Measurements from ENCODE around the gene AUTS2. TPM values are rescaled to one million over a fixed set of nuclear protein-coding genes. Genes with fewer than 3 reads are reported as not detected.

The AUTS2 gene
- total RNA-seq, 1 experiment from 2014 or later: 4.6 TPM

DNA sequence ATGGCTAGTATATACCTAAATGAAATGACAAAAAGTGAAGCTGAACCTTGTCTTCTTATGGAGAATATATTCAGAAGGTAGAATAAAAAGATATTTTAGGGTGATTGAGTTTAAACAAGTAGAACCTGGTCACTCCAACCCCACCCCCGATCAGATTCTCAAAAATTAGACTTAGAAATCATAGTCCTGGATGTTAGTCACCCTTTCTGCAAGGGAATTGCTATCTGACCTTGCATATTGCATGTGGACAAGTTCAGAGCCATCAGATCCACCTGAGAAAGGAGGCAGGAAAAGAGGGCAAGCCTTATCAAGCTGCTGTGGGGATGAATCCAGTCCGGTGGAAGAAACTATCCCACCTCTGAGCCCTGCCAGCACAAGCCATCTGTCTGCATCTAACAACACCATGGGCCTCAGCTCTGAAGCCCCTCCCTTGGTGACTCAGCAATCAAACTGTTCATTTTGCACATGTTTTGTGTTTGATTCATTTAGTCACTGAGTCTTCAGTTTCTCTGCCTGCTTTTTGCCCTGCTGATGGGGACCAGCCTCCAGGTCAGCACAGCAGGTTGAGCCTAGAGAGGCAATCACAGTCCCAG lies 727.3 kb downstream of the AUTS2 start:
- DNase-seq (ENCODE audit: low read depth): peak; percentile 68

DNA sequence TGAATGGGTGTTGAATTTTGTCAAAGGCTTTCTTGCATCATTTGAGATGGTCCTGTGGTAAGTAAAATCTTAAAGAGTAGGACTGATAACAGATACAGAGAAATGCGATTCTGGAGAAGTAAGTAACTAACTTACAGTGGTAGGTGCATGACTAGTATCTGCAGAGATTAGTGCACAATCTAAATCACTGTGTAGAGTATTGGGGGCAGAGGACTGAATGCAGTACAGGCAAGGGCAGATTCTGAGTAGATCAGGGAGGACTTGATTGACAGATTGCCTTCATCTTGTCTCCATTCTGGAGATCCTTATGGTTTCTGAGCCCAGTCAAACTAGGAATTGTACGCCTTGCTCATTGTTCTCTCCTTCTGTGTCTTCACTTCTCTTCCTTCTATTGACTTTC lies 736.0 kb downstream of the AUTS2 start:
- no peak for DNase-seq (ENCODE audit: low read depth)

DNA sequence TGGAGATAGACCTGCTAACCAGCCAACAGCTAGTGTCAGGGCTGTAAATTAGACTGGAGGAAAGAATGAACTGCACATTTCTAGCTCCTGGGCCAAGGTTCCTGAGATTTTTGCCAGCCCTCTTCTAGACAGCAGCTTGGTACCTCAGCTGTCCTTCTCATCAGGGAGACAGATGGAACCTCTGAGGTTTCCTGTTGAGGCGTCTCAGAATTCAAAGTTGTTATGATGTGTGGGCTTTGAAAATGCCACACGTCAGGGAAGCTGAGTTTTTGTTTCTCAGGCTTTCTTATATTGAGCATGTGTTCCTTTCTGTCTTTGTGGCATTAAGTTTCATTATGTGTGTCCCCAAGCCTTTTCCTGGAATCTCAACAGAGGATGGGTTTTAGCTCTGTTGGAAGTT lies 736.6 kb downstream of the AUTS2 start:
- DNase-seq (ENCODE audit: low read depth): no peak

DNA sequence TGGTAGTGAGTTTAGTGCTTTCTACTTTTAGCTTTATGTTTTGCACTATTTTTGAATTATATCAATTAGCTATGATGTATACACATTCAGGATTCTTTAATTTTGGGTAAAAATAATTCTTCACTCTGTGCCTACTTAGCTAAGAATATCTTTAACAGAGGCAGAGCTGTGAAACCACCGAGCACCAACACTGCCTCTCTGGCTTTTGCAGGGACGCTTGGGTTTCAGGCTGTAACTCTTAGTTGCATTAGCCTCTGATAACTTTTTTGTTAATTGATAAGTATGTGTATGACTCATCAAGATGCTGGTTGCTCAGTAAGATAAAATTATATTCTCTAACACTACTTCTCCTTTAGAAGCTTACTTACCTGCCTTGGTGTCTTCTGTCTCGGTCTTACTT lies 738.3 kb downstream of the AUTS2 start:
- no peak for DNase-seq (ENCODE audit: low read depth)

DNA sequence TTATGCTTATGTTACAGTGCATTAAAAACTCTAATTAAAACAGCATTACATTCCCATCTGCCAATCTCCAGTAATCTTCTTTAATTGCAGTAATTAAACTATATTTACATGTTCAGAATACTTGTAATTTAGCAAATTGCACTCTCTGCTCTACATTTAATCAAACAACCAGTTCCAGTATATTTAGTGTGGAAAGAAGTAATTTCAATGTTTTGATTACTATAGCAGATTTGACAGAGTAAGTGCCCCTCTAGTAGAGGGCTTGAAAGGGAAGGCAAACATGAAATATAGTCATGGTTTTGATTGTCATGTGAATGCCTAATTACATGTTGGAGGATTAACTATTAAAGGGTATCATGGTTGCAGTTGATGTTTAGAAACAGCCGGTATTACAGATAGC lies 739.7 kb downstream of the AUTS2 start:
- DNase-seq (ENCODE audit: low read depth): no peak

DNA sequence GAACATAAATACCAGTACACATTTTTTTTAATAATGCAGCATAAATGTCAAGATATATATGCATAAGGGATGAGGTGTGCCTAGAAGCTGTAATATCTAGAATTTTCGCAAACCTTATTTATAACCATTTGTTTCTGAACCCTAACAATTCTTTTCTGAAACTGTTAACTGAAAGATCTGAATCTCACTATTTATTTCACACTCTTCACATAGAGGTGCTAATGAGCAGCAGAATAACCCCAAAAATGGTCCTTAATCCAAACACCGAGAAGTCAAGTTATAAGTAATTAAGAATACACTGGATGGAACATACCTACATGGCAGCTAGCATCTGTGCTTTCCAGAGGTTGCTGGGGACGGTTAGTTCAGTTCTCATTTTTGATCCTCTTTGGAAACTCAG lies 742.0 kb downstream of the AUTS2 start:
- DNase-seq (ENCODE audit: low read depth): no peak

DNA sequence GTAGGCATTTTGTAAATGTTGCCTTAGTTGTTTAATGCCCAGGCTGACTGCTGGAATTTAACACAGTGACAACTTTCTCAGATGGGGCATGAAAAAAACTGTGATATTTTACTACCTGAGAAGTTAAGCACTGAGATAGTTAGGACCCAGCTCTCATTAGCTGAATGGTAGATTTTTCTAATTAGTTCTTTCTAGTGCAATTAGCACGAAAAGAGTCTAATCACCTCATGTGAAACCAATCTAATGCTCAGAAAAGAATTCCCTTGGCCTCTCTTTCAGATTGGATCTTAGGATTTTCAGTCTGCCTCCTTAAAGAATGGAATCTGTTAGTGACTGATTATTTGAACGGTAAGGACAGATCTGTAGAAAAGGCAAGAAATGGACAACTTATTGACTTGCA lies 743.2 kb downstream of the AUTS2 start:
- DNase-seq (ENCODE audit: low read depth): no peak

DNA sequence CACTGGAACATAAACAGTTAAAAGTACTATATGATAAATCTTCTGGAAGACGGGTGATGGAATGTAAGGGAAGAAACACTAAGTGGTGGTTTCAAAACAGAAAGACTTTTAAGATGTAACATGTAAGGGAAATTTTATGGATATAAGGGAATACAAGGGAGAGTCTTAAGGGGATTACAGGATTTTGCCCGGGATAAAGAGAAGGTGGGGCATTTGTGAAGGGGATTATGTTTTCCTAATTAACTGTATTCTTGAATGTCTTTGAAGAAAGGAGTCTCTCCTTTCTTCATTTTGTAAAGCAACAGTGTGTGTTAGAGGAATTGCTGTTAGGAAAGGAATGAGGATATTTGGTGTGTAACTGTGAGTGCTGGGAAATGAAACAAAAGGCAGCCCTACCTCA lies 745.2 kb downstream of the AUTS2 start:
- no peak for DNase-seq (ENCODE audit: low read depth)

DNA sequence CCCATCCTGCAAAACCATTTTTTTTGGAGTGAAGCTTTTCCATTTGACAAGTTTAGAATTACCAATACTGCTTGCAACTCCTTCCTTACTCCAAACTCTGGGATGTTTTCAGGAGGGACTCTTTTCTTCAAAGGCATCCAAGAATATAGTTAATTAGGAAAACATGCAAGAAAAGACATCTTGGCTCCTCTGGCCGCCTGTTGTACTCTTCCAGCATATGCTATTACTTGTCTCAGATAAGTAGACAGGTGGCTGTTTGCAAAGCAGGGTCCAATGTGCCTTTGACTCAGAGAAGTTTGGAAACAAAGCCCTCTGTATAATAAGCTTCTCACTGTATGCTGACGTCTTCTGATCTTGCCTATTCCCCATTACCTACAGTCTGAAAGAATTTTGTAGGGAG lies 746.5 kb downstream of the AUTS2 start:
- no peak for DNase-seq (ENCODE audit: low read depth)

DNA sequence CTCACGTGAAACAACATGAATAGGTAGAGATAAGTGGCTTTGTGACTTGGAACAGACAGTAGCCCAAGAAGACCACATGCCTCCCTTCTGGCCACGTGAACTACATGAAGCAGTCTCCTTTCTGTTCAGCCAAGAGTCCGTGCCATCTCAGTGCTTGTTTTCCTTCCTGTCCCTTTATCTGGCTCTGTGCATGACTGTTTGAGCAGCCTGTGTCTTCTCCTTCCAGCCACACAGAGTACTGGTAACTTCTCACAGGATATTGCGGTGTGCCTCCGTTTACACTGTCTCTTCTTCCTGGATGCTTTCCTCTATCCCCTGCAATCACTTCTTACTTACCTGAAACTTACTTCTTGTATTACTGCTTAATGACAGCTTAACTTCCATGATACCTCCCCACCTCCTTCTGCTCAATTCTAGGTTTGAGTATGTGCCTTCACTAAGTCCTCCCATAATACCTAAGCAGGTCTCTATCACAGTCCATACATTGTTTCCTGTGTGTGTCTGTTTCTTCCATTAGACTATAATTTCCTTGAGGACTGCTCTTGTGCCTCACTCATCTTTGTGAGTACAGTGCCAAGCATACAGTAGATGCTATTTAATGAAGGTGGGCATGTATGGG lies 748.7 kb downstream of the AUTS2 start:
- DNase-seq (ENCODE audit: low read depth): no peak

DNA sequence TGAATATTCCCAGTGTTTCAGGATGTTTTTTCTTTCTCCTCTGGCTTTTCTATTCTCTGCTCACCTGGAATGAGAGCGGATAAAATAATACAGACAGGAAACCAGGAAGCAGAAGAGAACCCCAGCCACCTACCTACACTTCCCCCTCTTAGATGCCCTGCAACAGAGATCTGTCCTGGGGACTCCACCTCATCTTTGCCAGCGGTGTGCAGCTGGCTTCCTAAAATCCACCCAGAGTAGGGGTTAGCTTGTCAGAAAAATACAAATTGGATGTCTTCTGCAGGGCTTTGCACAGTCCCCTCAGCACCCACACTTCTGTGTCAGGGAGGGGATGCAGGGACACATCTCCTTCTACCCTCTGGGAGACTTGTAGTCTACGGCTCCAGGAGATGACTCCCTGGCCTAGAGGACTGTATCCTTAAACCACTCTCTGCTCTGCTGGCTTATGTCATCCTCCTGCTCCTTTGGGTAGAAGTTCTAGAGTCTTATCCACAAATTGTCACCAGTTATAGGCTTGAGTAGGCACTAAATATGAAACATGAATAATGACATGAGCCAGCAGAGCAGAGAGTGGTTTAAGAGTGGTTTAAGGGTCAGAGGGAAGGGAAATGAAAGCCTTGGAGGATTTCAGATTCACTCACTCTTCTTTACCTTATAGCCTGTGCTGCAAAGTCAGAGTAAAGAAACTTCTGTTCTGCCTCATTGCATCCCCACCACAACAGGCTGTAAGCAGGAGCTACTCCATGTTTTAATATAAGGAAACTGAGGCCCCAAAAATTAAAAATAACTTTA lies 749.4 kb downstream of the AUTS2 start:
- no peak for DNase-seq (ENCODE audit: low read depth)

DNA sequence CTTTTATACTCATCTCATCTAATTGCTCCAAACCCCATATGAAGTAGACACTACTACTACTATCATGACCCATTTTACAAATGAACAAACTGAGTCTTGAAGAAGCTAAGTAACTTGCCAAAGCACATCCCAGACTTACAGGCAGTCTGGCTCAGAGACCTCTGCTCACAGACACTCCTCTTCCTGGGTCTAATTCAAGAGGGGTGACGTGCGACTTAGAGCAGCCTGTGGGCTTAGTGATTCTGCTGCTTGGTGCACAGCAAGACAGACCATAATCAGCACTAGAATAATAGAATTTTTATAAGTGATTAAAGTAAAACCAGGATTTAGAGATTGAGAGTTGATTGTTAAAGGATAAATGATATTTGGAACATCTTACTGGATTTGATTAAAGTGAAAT lies 750.8 kb downstream of the AUTS2 start:
- no peak for DNase-seq (ENCODE audit: low read depth)

DNA sequence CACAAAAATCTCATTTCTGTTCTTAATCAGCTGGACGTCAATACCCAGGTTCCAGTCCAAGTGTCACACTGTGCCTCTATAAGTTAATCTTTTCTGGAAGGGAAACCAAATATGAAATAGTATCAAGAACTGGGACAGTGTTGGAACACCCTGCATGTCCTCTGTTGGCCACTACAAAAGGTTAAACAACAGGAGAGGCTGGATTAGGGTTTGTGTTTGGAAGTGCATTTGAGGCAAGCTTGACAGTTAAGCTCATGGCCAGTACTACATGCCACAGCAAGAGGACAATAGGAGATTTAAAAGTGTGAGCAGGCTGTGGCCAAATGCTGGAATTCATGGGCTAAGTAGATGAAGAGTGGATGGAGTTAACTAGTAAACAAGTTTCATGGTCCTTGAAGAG lies 751.5 kb downstream of the AUTS2 start:
- DNase-seq (ENCODE audit: low read depth): no peak

DNA sequence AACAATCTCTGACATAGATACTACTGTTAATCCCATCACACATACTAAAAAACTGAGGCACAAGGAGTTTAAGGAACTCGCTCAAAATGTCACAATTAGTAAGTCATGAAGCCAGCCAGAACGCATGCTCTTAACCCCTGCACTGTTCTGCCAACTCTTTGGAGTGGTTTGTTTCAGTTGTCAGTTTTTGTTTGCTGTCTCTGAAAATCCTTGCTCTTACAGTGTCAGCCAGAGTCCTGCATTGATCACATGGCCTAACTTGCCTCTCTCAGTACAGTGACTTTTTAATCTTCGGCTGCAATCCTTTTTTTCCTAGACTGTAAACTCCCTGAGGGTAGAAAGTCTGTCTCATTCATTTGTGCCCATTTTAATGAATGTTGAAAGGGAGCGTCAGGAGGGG lies 753.8 kb downstream of the AUTS2 start:
- DNase-seq (ENCODE audit: low read depth): no peak

DNA sequence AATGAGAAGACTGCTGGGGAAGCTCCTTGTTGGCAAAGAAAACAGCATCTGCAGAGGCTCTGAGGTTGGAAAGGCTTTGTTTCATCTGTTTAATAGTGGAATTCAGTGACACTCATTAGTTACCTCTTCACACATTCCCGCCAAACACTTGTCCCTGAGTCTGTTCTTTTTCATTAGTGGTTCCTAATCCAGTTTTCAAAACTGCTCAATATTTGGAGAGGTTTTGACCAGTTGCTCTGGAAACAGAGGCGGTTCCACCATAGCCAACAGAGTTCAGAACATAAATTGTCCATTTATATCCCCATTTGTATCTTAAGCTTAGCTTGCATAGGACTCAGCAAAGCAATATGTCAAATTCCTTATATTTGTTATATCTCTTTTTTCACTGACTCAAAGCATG lies 754.6 kb downstream of the AUTS2 start:
- DNase-seq (ENCODE audit: low read depth): no peak

DNA sequence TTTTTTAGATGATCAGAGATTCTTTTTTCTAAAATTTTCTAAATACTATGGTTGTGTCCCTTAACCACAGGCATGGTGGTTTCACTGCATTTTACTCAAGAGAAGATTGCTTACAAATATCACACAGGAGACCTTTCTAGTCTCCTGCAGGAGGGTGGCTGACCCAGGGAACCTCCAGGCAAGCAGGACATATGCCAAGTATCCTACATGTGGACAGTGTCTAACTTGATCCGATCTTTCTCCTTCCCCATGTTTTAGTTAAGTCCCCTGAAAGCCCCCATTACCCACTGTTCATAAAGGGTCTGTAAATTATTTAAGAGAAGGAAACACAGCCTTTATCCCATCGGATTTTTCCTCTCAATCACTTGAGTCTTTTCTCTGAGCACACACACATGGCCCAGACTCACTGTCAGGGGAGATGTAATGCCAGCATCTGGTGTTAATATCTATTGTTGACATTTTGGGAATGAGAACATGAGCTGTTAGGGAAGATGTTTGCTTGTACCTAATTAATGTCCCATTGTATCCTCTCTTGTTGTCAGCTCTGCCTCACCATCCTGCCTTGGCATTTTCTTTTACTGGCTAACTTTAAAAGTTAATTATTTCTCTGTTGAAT lies 755.2 kb downstream of the AUTS2 start:
- no peak for DNase-seq (ENCODE audit: low read depth)

DNA sequence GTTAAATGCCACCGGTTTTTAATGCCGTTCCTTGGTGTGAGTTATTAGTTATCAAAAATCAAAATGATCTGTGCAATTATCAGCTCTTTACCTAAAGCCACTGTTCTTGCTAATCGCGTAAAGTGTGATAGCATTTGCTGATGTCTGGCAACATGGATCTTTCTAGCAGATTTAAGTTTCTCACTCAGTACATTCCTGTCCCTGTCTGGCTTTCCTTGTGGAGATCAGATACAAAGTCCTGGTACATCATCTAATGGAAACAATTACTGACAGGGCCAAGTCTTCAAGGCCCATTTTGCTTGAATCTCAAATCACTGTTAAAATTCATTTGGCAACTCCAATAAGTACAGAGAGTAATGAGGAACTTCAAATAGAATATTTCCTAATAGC lies 755.7 kb downstream of the AUTS2 start:
- DNase-seq (ENCODE audit: low read depth): no peak

DNA sequence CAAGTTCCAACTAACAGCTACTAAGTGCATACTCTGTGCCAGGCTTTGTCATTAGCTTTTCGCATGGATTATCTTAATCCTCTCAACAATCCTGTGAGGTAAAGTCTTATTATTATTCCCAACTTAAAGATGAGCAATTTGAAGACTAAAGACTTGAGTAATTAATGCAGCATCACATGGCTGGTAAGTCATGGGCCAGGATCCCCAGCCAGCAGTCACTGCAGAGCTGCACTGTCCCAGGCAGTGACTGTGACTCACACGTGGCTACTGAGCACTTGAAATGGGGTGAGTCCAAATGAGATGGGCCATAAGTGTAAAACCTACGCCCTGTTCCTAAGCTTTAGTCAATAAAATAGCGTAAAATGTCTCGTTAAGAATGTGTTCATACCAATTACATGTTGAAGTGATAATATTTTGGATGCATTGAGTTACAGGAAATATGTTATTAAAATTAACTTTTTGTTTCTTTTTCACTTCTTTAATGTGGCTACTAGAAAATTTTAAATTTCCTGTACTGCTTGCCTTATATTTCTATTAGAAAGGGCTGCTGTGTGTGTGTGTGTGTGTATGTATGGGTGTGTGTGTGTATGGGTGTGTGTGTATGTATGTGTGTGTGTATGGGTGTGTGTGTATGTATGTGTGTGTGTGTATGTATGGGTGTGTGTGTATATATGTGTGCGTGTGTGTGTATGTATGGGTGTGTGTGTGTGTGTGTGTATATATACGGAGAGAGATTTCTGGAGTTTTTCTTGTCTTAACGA lies 756.3 kb downstream of the AUTS2 start:
- no peak for DNase-seq (ENCODE audit: low read depth)

DNA sequence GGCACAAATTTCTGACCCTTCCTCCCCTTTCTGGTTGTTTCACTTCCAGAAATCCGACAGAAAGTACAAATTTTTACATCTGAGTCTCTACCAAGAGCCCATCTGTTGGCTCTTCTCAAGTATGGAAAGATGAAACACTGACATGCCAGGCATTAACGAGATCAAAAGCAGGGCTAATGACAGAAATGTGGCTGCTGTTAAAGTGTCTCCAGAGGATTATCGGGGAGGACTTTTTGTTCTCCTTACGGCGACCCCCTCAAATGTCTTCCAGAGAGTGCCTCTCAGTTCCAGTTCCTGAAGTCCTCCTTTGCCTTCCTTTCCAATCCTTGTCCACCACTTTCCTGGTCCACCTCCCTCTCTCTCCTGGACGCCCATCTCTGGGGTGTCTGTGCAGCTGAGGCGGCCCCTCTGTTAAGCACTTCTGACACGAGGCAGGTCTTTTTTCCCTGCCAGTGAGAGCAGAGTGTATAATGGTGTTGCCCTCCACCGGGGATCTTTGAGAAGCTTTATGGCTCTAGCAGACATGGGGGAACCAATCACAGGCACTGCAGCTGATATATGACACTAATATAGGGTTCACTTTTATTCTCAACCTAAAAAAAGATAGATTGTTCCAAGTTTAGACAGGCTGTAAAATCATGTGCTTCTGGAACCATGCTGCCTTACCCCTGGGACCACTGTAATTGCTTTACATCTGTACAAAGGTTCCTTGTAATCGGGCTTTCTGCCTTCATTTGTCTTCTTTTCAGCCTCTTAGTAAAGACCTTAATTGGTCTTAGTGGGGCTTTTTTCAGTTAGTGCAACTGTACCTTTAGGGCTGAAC lies 757.1 kb downstream of the AUTS2 start:
- no peak for DNase-seq (ENCODE audit: low read depth)

DNA sequence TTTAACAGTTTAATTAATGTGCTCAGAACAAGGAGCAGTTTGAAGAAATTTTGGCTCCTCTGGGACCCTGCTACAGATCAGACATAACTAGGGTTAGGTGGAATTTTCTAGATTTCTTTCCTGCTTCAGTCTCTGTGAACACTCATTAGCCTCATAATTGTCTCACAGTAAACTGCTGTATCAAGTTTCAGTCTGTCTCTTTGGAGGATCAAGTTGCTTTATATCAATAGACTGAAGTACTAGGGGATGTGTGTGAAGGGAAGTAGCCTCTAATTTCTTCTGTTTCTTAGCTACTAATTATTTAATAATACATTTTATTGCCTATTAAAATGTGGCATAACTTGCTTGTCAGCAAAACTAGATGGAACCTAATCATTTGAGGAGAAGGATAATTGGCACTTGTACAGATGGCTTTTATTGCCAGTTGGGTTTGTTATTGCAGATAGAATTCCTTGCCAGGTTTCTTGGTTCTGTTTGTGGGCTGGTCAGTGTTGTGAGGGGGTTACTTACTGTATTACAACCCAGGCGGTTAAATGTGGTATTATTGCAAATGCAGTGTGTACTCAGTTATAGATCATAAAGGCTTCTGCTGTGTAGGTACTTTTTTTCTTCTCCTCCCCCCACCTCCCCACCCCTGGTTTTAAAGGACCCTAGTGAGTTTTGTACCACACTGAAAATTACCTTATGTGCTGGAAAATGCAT lies 758.0 kb downstream of the AUTS2 start:
- DNase-seq (ENCODE audit: low read depth): no peak

Data from HT1080 (cell line).